ENCODE results near the gene FSD1L. TPM values are rescaled to one million over a fixed set of nuclear protein-coding genes. Genes with fewer than 3 reads are reported as not detected.

The FSD1L gene
- total RNA-seq, 4 donors from 2014 or later: 8.5 to 19.6 (median 12.4) TPM

DNA sequence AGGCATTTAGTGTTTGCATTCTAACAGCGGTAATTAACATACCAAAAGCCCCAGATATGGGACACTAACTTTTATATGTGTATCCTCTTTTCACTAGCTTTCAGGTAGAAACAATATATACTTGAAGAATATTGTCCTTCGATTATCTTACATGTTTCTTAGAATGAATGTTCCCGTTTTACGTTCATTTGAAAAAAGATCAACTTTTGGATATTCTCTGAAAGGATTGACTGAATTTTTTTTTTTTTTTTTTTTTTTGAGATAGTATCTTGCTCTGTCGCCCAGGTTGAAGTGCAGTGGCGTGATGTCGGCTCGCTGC lies 32.2 kb upstream of the FSD1L start:
- no peaks in the 10 kb centered on the region for H3K27me3 ChIP-seq
- intact Hi-C loops (cut with DNase I; ENCODE audit: low total_unique reads) (loop anchor here (1.0 to 10.0 kb wide), 5 partner anchors 171 to 553 kb away; partner anchors contain the start of gene SLC44A1), in situ Hi-C loops (cut with MboI; ENCODE audit: low sequenced_read_pairs in 4 of 4) (loop anchor here in 3 of 4 donors (5.0 to 25.0 kb wide), 7 partner anchors 251 to 628 kb away; partner anchors contain the start of gene ABCA1 (in 1 of the 3))
- H3K36me3 ChIP-seq: no peaks in the 10 kb centered on the region
- no peak for ATAC-seq
- TF ChIP-seq, protein P1, sequence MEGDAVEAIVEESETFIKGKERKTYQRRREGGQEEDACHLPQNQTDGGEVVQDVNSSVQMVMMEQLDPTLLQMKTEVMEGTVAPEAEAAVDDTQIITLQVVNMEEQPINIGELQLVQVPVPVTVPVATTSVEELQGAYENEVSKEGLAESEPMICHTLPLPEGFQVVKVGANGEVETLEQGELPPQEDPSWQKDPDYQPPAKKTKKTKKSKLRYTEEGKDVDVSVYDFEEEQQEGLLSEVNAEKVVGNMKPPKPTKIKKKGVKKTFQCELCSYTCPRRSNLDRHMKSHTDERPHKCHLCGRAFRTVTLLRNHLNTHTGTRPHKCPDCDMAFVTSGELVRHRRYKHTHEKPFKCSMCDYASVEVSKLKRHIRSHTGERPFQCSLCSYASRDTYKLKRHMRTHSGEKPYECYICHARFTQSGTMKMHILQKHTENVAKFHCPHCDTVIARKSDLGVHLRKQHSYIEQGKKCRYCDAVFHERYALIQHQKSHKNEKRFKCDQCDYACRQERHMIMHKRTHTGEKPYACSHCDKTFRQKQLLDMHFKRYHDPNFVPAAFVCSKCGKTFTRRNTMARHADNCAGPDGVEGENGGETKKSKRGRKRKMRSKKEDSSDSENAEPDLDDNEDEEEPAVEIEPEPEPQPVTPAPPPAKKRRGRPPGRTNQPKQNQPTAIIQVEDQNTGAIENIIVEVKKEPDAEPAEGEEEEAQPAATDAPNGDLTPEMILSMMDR (IDR thresholded peaks at IDR 0.05 in 4 of 5, conservative IDR thresholded peaks at IDR 0.05 in 1 of 5): no peak
- TF ChIP-seq POLR2A (IDR thresholded peaks at IDR 0.05): no peak
- peaks cover 0 to 5% (median 4%) of the 10 kb centered on the region in 3 donors for H3K9me3 ChIP-seq
- DNase-seq: no peak
- no peak overlapping the region for H3K27ac ChIP-seq
- H3K4me1 ChIP-seq: peaks cover 0 to 4% of the 10 kb centered on the region in 2 donors
- no peak overlapping the region for H3K4me3 ChIP-seq

DNA sequence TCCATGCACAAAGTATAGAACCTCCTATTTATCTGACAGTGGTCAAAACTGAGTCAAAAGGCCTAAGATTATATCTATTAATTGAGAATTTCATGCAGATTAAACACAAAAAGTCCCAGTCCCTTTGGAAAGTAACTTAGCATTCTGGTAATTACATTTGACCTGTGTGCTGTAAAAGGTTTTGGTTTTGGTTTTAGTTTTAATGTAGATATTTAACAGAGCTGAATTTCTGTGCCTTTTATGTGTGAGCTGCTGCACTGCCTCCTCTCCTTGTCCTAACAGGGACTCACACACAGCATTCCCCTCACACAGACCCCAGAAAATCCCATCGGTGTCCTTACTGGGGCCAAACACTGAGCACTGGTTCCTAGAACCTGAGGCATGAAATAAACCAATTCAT lies 31.0 kb upstream of the FSD1L start:
- H3K27ac ChIP-seq: no peak overlapping the region
- H3K9me3 ChIP-seq: peaks cover 0 to 1% (median 0%) of the 10 kb centered on the region in 3 donors
- H3K36me3 ChIP-seq: no peaks in the 10 kb centered on the region
- DNase-seq (no peak), ATAC-seq (no peak)
- intact Hi-C loops (cut with DNase I; ENCODE audit: low total_unique reads) (loop anchor here (5.0 to 10.0 kb wide), 2 partner anchors 172 to 260 kb away; partner anchors contain the start of gene SLC44A1), in situ Hi-C loops (cut with MboI; ENCODE audit: low sequenced_read_pairs in 4 of 4) (loop anchor here in 3 of 4 donors (5.0 to 25.0 kb wide), 7 partner anchors 252 to 630 kb away; partner anchors contain the start of gene ABCA1 (in 1 of the 3))
- no peak overlapping the region for H3K4me3 ChIP-seq
- TF ChIP-seq POLR2A (IDR thresholded peaks at IDR 0.05): no peak
- TF ChIP-seq, protein P1 (IDR thresholded peaks at IDR 0.05 in 4 of 5, conservative IDR thresholded peaks at IDR 0.05 in 1 of 5): no peak
- no peaks in the 10 kb centered on the region for H3K27me3 ChIP-seq
- peaks cover 0 to 4% of the 10 kb centered on the region in 2 donors for H3K4me1 ChIP-seq

DNA sequence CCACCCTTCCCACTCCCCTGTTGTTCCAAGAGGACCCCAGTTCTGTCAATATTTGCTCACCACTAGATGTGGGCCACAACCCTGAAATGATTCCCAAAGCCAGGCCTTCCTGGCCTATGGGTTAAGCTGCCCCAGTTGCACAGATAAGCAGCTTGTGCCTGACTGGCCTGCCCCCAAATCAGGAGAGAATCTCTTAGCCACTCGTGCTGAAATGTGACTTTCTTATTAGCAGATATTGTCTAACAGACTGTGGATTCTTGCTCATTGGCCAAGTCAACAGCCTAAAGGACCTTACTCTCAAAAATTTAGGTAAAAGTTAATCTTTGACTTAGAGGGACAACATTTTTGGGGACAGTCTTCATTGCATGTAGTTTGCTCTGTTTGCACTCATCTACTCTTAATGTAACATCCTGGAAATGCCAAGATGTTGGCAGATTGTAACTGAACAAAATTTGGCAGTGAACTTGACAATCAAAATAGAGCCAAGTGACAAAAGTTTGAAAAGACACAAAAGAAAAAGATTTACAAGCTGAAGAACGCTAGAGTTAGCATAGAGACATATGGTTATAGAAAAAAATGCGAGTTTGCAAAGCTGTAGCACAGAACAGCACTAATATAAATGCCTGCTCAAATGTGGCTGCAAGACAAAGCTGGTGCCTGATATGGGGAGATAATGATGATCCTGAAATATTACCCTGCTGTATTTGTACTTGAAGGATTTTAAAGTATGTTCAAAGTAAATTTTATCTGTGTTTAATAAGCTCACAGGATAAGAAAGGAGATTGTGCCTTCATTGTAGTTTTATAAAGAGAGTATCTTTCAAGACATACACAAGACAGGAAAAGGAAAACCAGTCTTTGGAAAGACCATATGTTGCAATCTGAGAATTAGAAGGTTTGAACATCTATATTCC lies 29.0 kb upstream of the FSD1L start:
- no peaks in the 10 kb centered on the region for H3K36me3 ChIP-seq
- TF ChIP-seq, protein P1 (IDR thresholded peaks at IDR 0.05 in 4 of 5, conservative IDR thresholded peaks at IDR 0.05 in 1 of 5): no peak
- TF ChIP-seq POLR2A (IDR thresholded peaks at IDR 0.05): no peak
- H3K9me3 ChIP-seq: no peaks in the 10 kb centered on the region
- H3K27me3 ChIP-seq: no peaks in the 10 kb centered on the region
- H3K27ac ChIP-seq: no peak overlapping the region
- DNase-seq (no peak), ATAC-seq (no peak)
- in situ Hi-C loops (cut with MboI; ENCODE audit: low sequenced_read_pairs in 4 of 4) (loop anchor here in 3 of 4 donors (5.0 to 25.0 kb wide), 7 partner anchors 254 to 632 kb away; partner anchors contain the start of gene ABCA1 (in 1 of the 3)), intact Hi-C loops (cut with DNase I; ENCODE audit: low total_unique reads) (loop anchor here (5.0 to 10.0 kb wide), 2 partner anchors 174 to 262 kb away; partner anchors contain the start of gene SLC44A1)
- no peak overlapping the region for H3K4me3 ChIP-seq
- H3K4me1 ChIP-seq: peaks cover 0 to 4% of the 10 kb centered on the region in 2 donors

DNA sequence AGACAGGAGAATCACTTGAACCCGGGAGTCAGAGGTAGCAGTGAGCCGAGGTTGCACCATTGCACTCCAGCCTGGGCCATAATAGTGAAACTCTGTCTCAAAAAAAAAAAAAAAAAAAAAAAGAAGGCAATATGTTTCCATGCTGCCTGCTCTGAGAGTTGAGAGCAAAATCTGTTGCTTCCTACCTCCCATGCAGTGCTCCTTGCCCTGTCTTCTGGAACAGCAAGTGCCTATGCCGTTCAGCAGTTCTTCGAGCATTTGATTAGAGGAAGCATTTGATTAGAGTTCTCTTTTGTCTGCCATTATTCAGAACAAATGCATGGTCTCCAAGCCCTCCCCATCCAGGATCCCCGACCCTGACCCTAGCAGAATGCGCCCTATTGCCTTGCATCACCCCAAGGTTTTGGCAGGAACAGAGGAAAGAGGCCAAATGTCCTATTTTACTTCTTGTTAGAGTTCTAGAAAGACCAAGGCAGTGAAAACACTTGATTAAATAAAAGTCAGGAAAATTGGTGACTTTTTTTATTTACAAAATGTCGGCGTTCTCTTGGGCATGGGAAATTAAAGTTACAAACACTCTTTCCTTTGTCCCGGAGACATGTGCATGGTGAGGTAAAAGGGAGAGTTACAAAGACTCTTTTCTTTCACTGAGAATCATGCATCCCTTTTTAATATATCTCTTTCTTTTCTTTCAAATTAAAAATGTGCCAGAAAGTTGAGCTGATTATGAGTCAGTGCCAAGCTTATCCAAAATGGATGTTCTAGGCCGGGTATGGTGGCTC lies 27.8 kb upstream of the FSD1L start:
- H3K27ac ChIP-seq: no peak overlapping the region
- DNase-seq: no peak
- intact Hi-C loops (cut with DNase I; ENCODE audit: low total_unique reads) (loop anchor here (5.0 to 10.0 kb wide), 2 partner anchors 175 to 263 kb away; partner anchors contain the start of gene SLC44A1), in situ Hi-C loops (cut with MboI; ENCODE audit: low sequenced_read_pairs in 4 of 4) (loop anchor here (5.0 to 25.0 kb wide), 8 partner anchors 55 to 633 kb away; partner anchors contain the start of gene ABCA1 (in 1 of the 4))
- H3K27me3 ChIP-seq: no peaks in the 10 kb centered on the region
- no peak overlapping the region for H3K4me3 ChIP-seq
- H3K4me1 ChIP-seq: peaks cover 0 to 4% of the 10 kb centered on the region in 2 donors
- H3K36me3 ChIP-seq: no peaks in the 10 kb centered on the region
- ATAC-seq: no peak
- H3K9me3 ChIP-seq: no peaks in the 10 kb centered on the region
- TF ChIP-seq, protein P1 (IDR thresholded peaks at IDR 0.05 in 4 of 5, conservative IDR thresholded peaks at IDR 0.05 in 1 of 5): no peak
- no peak for TF ChIP-seq POLR2A (IDR thresholded peaks at IDR 0.05)
